Liver (tissue), 9 donors: Measurements from ENCODE around the gene NPW. TPM values are rescaled to one million over a fixed set of nuclear protein-coding genes. Genes with fewer than 3 reads are reported as not detected.
A peak's percentile ranks its signal among the peaks of the same experiment; 100 is the strongest.

ENCODE experiments used
- DNase-seq: peaks from one replicate; pipeline ENCODE4 v3.0.0-alpha.2; 2017; ENCODE audit warnings: low spot score
- H3K27ac ChIP-seq, 2 donors: one replicate each; pipeline ENCODE4 v1.7.0; 2013; ENCODE audit warnings: inconsistent platforms in 2 of 2, low read length in 2 of 2, control low read depth in 1 of 2, low read depth in 1 of 2, mild to moderate bottlenecking in 1 of 2
- H3K27me3 ChIP-seq, 4 donors: one replicate each; pipeline versions ENCODE4 v1.6.1 to v1.7.0; 2013; ENCODE audit warnings: low read length in 3 of 4, inconsistent platforms in 1 of 4, mild to moderate bottlenecking in 1 of 4, moderate library complexity in 1 of 4; ENCODE audit not compliant: control insufficient read depth in 4 of 4, insufficient read depth in 4 of 4
- H3K36me3 ChIP-seq, 4 donors: one replicate each; pipeline versions ENCODE4 v1.6.1 to v1.7.0; 2013; ENCODE audit warnings: low read length in 3 of 4, mild to moderate bottlenecking in 3 of 4, low read depth in 1 of 4, moderate library complexity in 1 of 4; ENCODE audit not compliant: control insufficient read depth in 4 of 4, insufficient read depth in 3 of 4
- H3K4me1 ChIP-seq, 4 donors: one replicate each; pipeline versions ENCODE4 v1.6.1 to v1.7.0; 2013; ENCODE audit warnings: low read length in 3 of 4, mild to moderate bottlenecking in 3 of 4, moderate library complexity in 1 of 4; ENCODE audit not compliant: control insufficient read depth in 4 of 4, insufficient read depth in 4 of 4
- H3K4me3 ChIP-seq, 3 donors: one replicate each; pipeline versions ENCODE4 v1.6.1 to v1.7.0; 2013; ENCODE audit warnings: low read length in 3 of 3, control low read depth in 1 of 3, low read depth in 1 of 3, mild to moderate bottlenecking in 1 of 3
- H3K9ac ChIP-seq, 2 donors: one replicate each; pipeline ENCODE4 v1.7.0; 2013; ENCODE audit warnings: low read length in 2 of 2, mild to moderate bottlenecking in 2 of 2, moderate library complexity in 2 of 2, control low read depth in 1 of 2, low read depth in 1 of 2
- H3K9me3 ChIP-seq, 4 donors: one replicate each; pipeline versions ENCODE4 v1.6.1 to v1.7.0; 2013; ENCODE audit warnings: low read length in 3 of 4; ENCODE audit not compliant: control insufficient read depth in 4 of 4
- ATF3 ChIP-seq: IDR thresholded peaks from 2 replicates; pipeline ENCODE4 v1.6.1; 2016; ENCODE audit warnings: antibody characterized with exemption
- CTCF ChIP-seq: fragments of 150-350 bp; IDR thresholded peaks from 2 replicates; pipeline ENCODE4 v1.5.1; 2017; ENCODE audit warnings: improper control_type of control experiment, low read depth, low read length; ENCODE audit not compliant: missing input control
- EGR1 ChIP-seq, 2 donors: IDR thresholded peaks; 2 replicates each; pipeline ENCODE4 v1.6.1; 2016 to 2018; ENCODE audit warnings: antibody characterized with exemption in 2 of 2, low read depth in 2 of 2
- FOXA2 ChIP-seq: IDR thresholded peaks from 2 replicates; pipeline ENCODE4 v1.6.1; 2016; ENCODE audit warnings: antibody characterized with exemption
- GABPA ChIP-seq, 2 donors: IDR thresholded peaks in 1 of 2; conservative IDR thresholded peaks in 1 of 2; 2 replicates each; pipeline ENCODE4 v1.6.1; 2016; ENCODE audit warnings: antibody characterized with exemption in 2 of 2, mild to moderate bottlenecking in 1 of 2, moderate library complexity in 1 of 2
- REST ChIP-seq: IDR thresholded peaks from 2 replicates; pipeline ENCODE4 v1.6.1; 2016; ENCODE audit warnings: antibody characterized with exemption, mild to moderate bottlenecking
- TAF1 ChIP-seq: conservative IDR thresholded peaks from 2 replicates; pipeline ENCODE4 v1.6.1; 2016; ENCODE audit warnings: antibody characterized with exemption, mild to moderate bottlenecking
- WGBS: extraction: QIAGEN DNeasy Blood & Tissue Kit; methylation state at CpG from one replicate; pipeline ENCODE4 v1.1.7; 2013; 5-methylcytosine and 5-hydroxymethylcytosine counted together
- polyA plus RNA-seq, 2 donors: library from polyadenylated mRNA; stranded (reverse) in 1 of 2; unstranded in 1 of 2; fragments of 200-250 nt in 1 of 2; fragments of >200 nt in 1 of 2; fragmentation: Nextera tagmentation in 1 of 2; extraction: Ambion mirVana in 1 of 2; gene quantifications; one replicate each; pipeline versions ENCODE4 v1.2.1 to v1.2.3, GENCODE V29; 2013 to 2015
- total RNA-seq, 2 donors: library from RNA; depleted of rRNA; stranded (reverse); fragments of >200 nt; gene quantifications; one replicate each; pipeline ENCODE4 v1.2.3, GENCODE V29; 2014
- donor health status: healthy.
- donor health status: healthy.
- donor health status: healthy.
- donor health status: healthy.
- donor health status: healthy.

The NPW gene
- total and polyA plus RNA-seq, 4 donors: 1.3 to 20.6 (median 9.1) TPM

GRCh38 chr16:1990351-1991134, 29.0 kb upstream of the NPW start:
- H3K9me3 ChIP-seq: no peaks in the 10 kb centered on the region
- H3K4me1 ChIP-seq: peaks cover 2 to 31% (median 17%) of the 10 kb centered on the region in 4 donors
- no peak overlapping the region for H3K27ac ChIP-seq
- 8% methylated on average over 50 of the region's 50 CpGs for WGBS
- peak overlapping the region in 1 of 3 donors; percentile 24 for H3K4me3 ChIP-seq
- peaks cover 0 to 9% (median 4%) of the 10 kb centered on the region in 4 donors for H3K27me3 ChIP-seq
- DNase-seq: no peak
- no peak overlapping the region for H3K9ac ChIP-seq
- H3K36me3 ChIP-seq: peaks cover 0 to 15% (median under 1%) of the 10 kb centered on the region in 4 donors
- TF ChIP-seq GABPA (IDR thresholded peaks at IDR 0.05 in 1 of 2, conservative IDR thresholded peaks at IDR 0.05 in 1 of 2): no peak
- TF ChIP-seq EGR1 (IDR thresholded peaks at IDR 0.05; ENCODE audit: low read depth in 2 of 2): no peak
- TF ChIP-seq TAF1: no peak
- TF ChIP-seq CTCF: no peak
- no peak for TF ChIP-seq ATF3

GRCh38 chr16:1991135-1991551, 28.4 kb upstream of the NPW start:
- H3K27me3 ChIP-seq: peaks cover 0 to 9% (median 4%) of the 10 kb centered on the region in 4 donors
- 17% methylated on average over 18 of the region's 18 CpGs for WGBS
- DNase-seq: no peak
- no peak overlapping the region for H3K4me3 ChIP-seq
- TF ChIP-seq CTCF: no peak
- no peak for TF ChIP-seq FOXA2
- TF ChIP-seq GABPA (IDR thresholded peaks at IDR 0.05 in 1 of 2, conservative IDR thresholded peaks at IDR 0.05 in 1 of 2): no peak
- H3K9me3 ChIP-seq: no peaks in the 10 kb centered on the region
- peaks cover 0 to 9% (median under 1%) of the 10 kb centered on the region in 4 donors for H3K36me3 ChIP-seq
- no peak overlapping the region for H3K27ac ChIP-seq
- peaks cover 2 to 31% (median 17%) of the 10 kb centered on the region in 4 donors for H3K4me1 ChIP-seq
- no peak overlapping the region for H3K9ac ChIP-seq

- no peak for TF ChIP-seq ATF3
- no peak for TF ChIP-seq EGR1 (IDR thresholded peaks at IDR 0.05; ENCODE audit: low read depth in 2 of 2)
- TF ChIP-seq FOXA2: no peak
- no peak for TF ChIP-seq REST
- Histone ChIP-seq H3K4me3 (peak overlapping the region in 2 of 3 donors; percentile 2 to 35), H3K27ac (peak overlapping the region in 1 of 2 donors; percentile 35), H3K4me1 (peaks cover 2 to 31% (median 17%) of the 10 kb centered on the region in 4 donors), H3K27me3 (peaks cover 0 to 9% (median 4%) of the 10 kb centered on the region in 4 donors), H3K9me3 (no peaks in the 10 kb centered on the region), H3K36me3 (peaks cover 0 to 5% (median under 1%) of the 10 kb centered on the region in 4 donors), H3K9ac (no peak overlapping the region)
- no peak for DNase-seq
- WGBS: 17% methylated on average over 22 of the region's 22 CpGs
These were observed 28.0 kb upstream of the NPW start for GRCh38 chr16:1991588-1991947.
